GM21528 (cell line): ENCODE results near the gene SEPTIN1.
A peak's percentile ranks its signal among the peaks of the same experiment; 100 is the strongest.
"Not testable (repeated sequence)": the region's sequence is repeated elsewhere in the genome, so short reads cannot be mapped to it uniquely, and the experiment has no call there.

ENCODE experiments used
- ATAC-seq: cut with Tn5 transposase; IDR thresholded peaks from one replicate; pipeline ENCODE4 v1.9.1; 2021; ENCODE audit warnings: mild to moderate bottlenecking, moderate library complexity; ENCODE audit not compliant: unreplicated experiment, low FRiP score

SEPTIN1 gene

DNA sequence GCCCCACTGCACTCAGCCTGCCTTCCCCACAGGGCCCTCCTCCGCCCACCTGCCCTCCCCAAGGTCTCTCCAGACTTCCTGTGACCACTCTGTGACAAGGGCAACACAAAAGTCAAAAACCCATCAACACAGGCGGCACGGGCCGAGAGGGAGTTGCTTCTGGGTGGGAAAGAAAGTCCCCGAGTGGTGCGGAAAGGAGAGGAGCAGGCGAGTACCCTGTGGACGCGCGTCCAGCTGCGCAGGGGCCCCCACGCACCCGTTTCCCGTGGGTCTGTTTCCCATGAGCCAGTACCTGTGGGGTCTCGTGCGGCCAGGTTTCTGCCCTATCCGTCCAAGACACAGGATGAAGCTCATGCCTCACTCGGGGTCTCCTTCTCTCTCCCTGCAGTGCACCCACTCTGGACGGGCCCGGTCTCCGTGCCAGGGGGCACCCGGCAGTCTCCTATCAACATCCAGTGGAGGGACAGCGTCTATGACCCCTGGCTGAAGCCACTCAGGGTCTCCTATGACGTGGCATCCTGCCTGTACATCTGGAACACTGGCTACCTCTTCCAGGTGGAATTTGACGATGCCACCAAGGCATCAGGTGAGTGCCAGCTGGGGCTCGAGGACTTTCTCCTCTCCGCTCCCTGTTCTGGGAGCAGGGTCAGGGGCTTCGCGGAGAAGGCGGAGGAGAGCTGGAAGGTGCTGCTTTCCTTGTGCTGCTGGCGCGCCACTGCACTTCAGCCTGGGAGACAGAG, 39.4 kb downstream of the SEPTIN1 start:
- no peak for ATAC-seq

DNA sequence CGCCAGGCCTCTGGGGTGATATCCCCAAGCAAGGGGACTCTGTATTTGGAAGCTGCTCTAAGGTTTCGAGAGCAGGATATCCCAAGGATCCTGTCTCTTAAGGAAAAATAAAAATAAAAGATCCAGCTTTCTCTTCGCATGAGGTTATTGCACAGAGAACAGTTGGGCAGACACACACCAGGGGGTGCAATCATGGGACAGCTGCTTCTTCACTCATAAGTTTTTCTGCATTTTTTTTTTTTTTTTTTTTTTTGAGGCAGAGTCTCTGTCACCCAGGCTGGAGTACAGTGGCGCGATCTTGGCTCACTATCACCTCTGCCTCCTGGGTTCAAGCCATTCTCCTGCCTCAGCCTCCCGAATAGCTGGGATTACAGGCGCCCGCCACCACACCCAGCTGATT, 40.4 kb downstream of the SEPTIN1 start:
- not testable (repeated sequence) for ATAC-seq

DNA sequence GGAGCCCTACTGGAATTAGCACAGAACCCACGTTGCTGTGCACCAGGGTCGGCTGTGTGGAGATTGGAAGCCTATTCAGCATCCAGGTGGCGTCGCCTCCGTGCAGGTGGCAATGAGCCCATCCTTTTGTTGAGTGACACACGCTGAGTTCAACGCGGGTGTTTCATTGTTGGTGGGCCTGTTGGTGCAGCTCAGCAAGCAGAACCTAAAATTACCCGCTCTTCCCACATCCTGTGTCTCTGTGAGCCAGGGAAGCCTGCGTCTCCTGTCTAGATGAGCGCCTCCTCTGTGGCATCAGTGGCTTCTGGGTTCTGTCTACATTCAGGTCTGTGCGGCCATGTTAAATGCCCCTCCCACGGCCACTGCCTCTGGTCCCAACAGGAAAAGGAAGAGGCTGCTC, 41.7 kb downstream of the SEPTIN1 start:
- ATAC-seq: no peak

DNA sequence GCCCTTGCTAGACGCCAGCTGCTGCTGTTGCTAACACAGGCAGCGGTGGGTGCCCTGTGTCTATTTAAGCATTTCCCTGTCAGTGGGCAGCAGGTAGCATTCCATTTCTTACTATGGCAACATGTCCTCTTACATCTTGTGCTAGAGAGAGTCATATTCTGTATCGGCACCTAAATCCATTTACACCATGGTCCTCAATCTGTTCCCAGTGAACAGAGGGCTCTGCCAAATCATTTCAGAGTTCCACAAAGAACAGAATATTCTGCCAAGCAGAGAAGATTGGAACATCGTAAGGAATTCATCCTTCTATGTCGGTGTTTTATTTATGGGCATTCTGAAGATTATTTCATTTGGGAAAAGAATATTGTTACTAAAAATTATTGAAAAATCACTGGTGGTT, 43.6 kb downstream of the SEPTIN1 start:
- ATAC-seq: not testable (repeated sequence)

DNA sequence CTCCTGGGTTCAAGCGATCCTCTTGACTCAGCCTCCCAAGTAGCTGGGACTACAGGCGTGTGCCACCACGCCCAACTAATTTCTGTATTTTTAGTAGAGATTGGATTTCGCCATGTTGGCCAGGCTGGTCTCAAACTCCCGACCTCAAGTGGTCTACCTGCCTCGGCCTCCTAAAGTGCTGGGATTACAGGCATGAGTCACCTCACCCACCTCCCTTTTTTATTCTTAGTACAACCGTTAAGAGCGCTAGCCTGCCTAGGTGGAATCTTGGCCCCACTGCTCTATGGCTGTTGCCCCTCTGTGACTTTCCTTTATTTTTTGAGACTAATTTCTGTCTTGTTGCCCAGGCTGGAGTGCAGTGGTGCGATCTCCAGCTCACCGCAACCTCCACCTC, 44.4 kb downstream of the SEPTIN1 start:
- ATAC-seq: not testable (repeated sequence)

DNA sequence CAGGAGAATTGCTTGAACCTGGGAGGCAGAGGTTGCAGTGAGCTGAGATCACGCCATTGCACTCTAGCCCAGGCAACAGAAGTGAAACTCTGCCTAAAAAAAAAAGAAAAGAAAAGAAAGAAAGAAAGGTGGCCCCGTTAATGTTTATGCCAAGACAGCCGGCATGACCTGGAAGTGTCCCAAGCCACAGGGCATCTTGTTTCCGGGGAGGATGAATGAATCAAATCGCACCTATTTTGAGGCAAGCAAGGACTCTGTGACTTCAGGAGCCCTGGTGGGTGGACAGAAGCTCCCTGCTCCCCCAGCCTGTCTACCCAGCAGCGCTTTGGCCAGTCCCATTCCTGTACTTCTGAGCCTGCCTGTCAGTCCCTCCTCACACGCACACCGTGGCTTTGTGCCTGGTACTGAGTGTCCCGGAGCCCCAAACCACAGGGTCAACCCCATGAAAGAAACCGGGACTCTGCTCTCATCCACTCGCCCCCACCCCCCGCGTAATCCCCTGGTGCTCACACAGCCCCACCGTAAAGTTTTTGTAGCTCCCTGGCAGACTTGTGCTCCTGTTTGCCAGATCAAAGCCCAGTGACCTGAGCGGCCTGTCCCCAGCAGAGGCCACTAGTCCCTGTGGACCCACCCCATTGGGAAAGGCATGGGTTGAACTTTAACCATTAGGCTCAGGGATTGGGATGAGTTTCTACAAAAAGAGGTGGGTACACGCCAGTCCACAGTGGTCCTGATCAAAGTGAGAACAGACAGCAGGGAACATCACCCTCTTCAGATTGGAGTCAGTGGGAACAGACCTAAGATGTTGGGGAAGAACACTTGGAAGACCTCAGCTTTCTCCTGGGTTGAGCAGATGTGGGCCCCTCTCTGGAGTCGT, 46.5 kb downstream of the SEPTIN1 start:
- ATAC-seq: peak; percentile 26

DNA sequence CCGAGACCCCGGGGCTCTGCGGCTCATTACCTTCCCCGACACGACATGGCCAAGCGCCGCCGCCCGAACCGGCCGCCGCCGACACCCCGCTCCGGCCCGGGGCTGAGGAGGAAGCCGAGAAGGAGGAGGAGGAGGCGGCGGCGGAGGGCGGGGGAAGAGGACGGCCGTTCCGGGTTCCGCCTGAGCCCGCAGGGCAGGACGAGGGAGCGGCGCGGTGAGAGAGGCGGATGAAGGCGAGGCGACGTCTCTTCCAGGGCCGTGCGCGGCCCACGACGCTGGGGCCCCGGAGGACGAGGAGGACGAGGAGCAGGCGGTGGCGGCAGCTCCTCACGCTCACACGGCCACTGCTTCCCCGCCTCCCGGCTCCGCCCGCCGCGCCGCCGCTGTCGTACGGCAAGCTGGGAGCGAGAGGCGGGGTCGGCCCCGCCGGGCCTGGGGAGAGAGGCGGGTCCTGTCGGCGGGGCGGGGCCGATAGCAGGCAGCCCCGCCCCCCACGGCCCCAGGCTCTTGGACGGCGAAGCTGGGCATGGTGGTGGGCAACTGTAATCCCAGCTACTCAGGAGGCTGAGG, 47.2 kb downstream of the SEPTIN1 start:
- ATAC-seq: peak; percentile 69

DNA sequence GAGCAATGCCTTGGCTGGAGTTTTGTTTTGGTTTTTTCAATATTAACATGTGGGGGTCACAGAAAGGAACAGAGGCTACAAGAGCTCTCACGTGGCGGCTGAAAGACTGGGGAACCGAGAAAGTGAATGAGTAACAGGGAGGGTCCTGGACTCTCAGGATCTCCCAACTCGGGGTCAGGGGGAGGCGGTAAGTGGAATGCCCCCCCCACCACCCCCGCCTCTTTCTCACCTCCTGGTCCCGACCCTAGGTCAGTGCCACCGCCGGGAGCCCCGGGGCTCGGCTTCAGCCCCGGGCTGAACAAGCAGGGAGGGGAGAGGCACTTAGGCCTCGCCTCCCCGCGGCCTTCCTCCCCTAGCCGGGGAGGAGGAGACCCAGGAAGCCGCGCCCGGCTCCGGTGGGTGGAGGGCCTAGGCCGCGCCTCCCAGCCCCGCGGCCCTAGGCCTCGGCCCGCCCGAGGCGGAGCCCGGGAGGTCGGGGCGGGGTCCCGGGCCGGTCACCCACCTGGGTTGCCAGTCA, 47.8 kb downstream of the SEPTIN1 start:
- peak; percentile 79 for ATAC-seq
